Type B pancreatic cell (in vitro differentiated cells): ENCODE data around the gene GRIK4. TPM values are rescaled to one million over a fixed set of nuclear protein-coding genes. Genes with fewer than 3 reads are reported as not detected.

ENCODE experiments used
- DNase-seq: peaks from one replicate; pipeline ENCODE4 v3.0.0; 2021; ENCODE audit warnings: mixed read lengths; ENCODE audit not compliant: unreplicated experiment; ENCODE audit errors: extremely low spot score
- H3K27ac Mint-ChIP-seq: 2 replicates; pipeline ENCODE4 v1.8.0; 2021; ENCODE audit warnings: mild to moderate bottlenecking, mixed read lengths
- H3K27me3 Mint-ChIP-seq: 2 replicates; pipeline ENCODE4 v1.8.0; 2021; ENCODE audit warnings: mixed read lengths
- H3K36me3 Mint-ChIP-seq: 2 replicates; pipeline ENCODE4 v1.8.0; 2021; ENCODE audit warnings: mixed read lengths
- H3K4me1 Mint-ChIP-seq: one replicate; pipeline ENCODE4 v1.8.0; 2021; ENCODE audit warnings: mixed read lengths; ENCODE audit not compliant: unreplicated experiment
- H3K4me3 Mint-ChIP-seq: 2 replicates; pipeline ENCODE4 v1.8.0; 2021; ENCODE audit warnings: mild to moderate bottlenecking, mixed read lengths
- H3K9me3 Mint-ChIP-seq: 2 replicates; pipeline ENCODE4 v1.8.0; 2021; ENCODE audit warnings: mixed read lengths
- CTCF ChIP-seq: fragments of 200-600 bp; sonication (generic); conservative IDR thresholded peaks from 2 replicates; pipeline ENCODE4 v1.5.0; 2021; ENCODE audit warnings: antibody characterized with exemption, mild to moderate bottlenecking
- total RNA-seq: library from RNA; stranded (reverse); gene quantifications from 2 replicates; pipeline ENCODE4 v1.2.1, GENCODE V29; 2021; ENCODE audit warnings: low replicate concordance

Gene GRIK4
- total RNA-seq, 1 donor from 2014 or later: 0.72 TPM

GRCh38 chr11:120562806-120563425 is 51.4 kb downstream of the GRIK4 start:
- TF ChIP-seq CTCF: no peak
- Mint-ChIP-seq H3K36me3 (no peaks in the 10 kb centered on the region), H3K4me1 (peaks cover 13% of the 10 kb centered on the region), H3K4me3 (no peak overlapping the region), H3K9me3 (no peaks in the 10 kb centered on the region), H3K27ac (no peak overlapping the region), H3K27me3 (peaks cover 66% of the 10 kb centered on the region)
- DNase-seq: no peak

- Mint-ChIP-seq H3K36me3 (no peaks in the 10 kb centered on the region), H3K4me1 (peaks cover 13% of the 10 kb centered on the region), H3K4me3 (peak overlapping the region; percentile 51), H3K27me3 (peaks cover 70% of the 10 kb centered on the region), H3K27ac (no peak overlapping the region), H3K9me3 (no peaks in the 10 kb centered on the region)
- no peak for TF ChIP-seq CTCF
- DNase-seq: no peak
Measured at GRCh38 chr11:120563703-120564572, 52.4 kb downstream of the GRIK4 start.

GRCh38 chr11:120564573-120565311 is 53.2 kb downstream of the GRIK4 start:
- H3K9me3 Mint-ChIP-seq: no peaks in the 10 kb centered on the region
- H3K27me3 Mint-ChIP-seq: peaks cover 71% of the 10 kb centered on the region
- peak; percentile 30 for TF ChIP-seq CTCF
- DNase-seq: no peak
- H3K27ac Mint-ChIP-seq: no peak overlapping the region
- H3K36me3 Mint-ChIP-seq: no peaks in the 10 kb centered on the region
- peaks cover 13% of the 10 kb centered on the region for H3K4me1 Mint-ChIP-seq
- H3K4me3 Mint-ChIP-seq: peak overlapping the region; percentile 66

- no peak for TF ChIP-seq CTCF
- H3K36me3 Mint-ChIP-seq: no peaks in the 10 kb centered on the region
- peaks cover 13% of the 10 kb centered on the region for H3K4me1 Mint-ChIP-seq
- peak overlapping the region; percentile 66 for H3K4me3 Mint-ChIP-seq
- no peak overlapping the region for H3K27ac Mint-ChIP-seq
- DNase-seq: no peak
- H3K9me3 Mint-ChIP-seq: no peaks in the 10 kb centered on the region
- peaks cover 71% of the 10 kb centered on the region for H3K27me3 Mint-ChIP-seq
Measured at GRCh38 chr11:120565466-120566155, 54.1 kb downstream of the GRIK4 start.

GRCh38 chr11:120566176-120566575 is 54.6 kb downstream of the GRIK4 start:
- Mint-ChIP-seq H3K4me1 (peaks cover 13% of the 10 kb centered on the region), H3K36me3 (no peaks in the 10 kb centered on the region), H3K4me3 (no peak overlapping the region), H3K27ac (no peak overlapping the region), H3K9me3 (no peaks in the 10 kb centered on the region), H3K27me3 (peaks cover 71% of the 10 kb centered on the region)
- DNase-seq: no peak
- TF ChIP-seq CTCF: no peak
